Bladder microvascular endothelial cell (primary cell): ENCODE results near the gene SESN1. TPM values are rescaled to one million over a fixed set of nuclear protein-coding genes. Genes with fewer than 3 reads are reported as not detected.

Source experiments
- total RNA-seq: library from RNA; depleted of rRNA; stranded (reverse); fragments of >200 nt; gene quantifications from 2 replicates; pipeline ENCODE4 v1.2.3, GENCODE V29; 2014

Gene SESN1
- 21.9 and 39.6 TPM in 2 replicates for total RNA-seq

DNA sequence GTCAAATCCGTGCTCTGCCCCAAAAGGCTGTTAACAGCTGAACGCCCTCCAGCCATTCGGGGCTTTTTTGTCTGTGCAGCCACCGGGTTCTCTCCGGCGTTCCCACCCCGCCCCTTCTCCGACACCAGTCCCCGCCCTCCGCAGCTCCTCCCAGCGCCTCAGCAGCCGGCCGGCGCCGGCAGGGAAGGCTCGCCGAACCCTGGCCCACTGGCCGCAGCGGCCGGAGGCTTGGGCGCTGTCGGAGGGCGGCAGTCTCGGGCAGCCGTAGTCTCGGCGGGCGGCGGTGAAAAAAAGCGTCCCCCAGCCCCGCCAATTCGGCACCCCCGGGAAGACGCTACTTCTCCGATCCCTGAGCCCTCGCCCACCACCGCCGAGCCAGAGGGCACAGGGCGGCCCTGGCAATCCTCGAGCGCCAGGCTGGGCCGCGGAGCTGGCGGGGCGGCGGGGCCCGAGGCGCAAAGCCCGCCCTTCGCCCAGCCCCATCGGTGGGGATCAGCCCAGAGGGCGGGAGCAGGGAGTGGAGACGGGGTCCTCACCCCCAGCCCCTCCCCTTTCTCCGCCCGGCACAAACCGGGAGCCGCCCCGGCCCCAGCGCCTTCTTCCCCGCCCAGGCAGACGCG lies at the start of gene SESN1:
SESN1 (minus strand) TSS at position 431 of the 620 bp plus-strand sequence. CDS start 773 bp downstream, outside the sequence.

DNA sequence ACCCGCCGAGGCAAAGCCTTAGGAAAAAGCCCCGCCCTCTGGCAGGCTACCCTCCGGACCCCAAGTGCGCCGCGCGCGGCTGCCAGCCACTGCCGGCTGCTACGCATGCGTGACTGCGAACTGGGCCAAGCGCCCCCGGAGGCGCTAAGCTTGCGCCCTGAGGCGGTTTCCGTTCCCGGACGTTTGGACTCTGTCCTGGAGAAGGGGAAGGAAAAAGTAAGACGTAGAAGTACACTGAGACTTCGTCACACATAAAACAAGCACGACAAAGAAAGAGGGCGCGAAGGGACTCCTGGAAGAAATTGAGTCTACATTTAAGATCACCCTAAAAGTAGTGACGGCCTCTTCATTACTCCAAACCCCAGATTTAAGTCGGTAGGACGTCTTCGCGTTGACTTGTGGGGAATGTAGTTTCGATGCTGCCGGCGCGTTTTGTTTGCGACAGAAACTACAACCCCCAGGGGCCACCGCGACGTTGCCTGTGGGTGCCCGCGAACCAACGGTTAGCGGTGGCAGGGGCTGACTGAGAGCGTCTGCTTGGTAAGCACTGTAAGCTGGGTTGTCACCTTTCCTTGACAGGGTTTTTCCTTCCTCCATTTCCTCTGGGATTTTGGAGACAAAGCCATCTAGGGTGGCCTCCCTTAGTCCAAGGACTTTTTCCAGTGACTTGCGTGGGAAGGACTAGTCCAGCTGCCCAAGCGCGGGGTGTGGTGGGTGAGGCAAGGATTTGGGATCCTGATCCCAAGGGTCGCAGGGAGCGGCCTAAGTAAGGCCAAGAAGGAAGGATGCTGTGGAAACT lies 589 bp upstream of the SESN1 start, which contains the start of gene CEP57L1:
CEP57L1 (plus strand) TSS at position 472 of the 799 bp plus-strand sequence. CDS start 49,715 bp downstream, outside the sequence.

Other genes with a start within 250 kb of the SESN1 start
- gene ARMC2, start 246.4 kb downstream of the SESN1 start, total RNA-seq: 0.65 and 1.1 TPM in 2 replicates
- gene CEP57L1, start 661 bp upstream of the SESN1 start, total RNA-seq: 14.7 and 17.7 TPM in 2 replicates